GM10847 (cell line): Measurements from ENCODE around the gene PHACTR1.

Experiments
- POLR2A ChIP-seq: IDR thresholded peaks from 2 replicates; pipeline ENCODE4 v1.6.1; 2011; ENCODE audit not compliant: insufficient read length; ENCODE audit errors: extremely low read depth

The PHACTR1 gene

DNA sequence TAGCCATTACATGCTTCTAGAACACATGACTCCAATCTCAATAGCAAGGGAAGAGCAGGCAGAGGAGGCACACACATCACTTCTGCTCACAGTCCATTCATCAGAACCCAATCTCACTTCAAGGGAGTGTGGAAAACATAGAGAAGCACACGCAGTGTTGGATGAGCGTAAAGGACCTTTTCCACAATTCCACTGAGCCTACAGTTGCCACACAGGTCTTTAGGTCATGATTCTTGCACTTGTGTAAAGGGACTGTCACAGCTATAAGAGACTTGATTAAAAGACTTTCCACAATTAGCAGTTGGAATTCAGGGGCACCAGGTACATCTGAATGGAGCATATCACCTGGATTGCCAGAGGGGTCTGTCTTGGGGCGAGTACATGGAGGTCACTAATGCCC is 525.6 kb downstream of the PHACTR1 start:
- TF ChIP-seq POLR2A, result no peak

DNA sequence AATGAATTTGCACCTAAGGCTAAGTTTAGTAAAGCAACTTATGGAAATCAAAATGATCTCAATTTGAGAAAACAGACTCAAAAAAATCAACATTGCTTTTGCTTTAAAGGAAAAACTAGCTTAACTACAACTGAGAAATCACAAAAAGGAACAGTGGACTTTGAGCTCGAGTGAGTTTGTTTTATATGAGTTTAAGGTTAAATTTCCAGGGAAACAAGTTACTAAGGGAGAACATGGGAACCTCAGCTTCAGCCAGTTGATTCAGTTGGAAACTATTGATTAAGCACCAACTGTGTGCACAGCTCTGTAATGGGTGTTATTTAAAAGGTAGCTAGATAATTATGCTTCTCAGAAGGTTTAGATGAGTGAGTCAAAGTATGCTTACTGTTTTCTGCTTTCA is 526.0 kb downstream of the PHACTR1 start:
- no peak for TF ChIP-seq POLR2A

DNA sequence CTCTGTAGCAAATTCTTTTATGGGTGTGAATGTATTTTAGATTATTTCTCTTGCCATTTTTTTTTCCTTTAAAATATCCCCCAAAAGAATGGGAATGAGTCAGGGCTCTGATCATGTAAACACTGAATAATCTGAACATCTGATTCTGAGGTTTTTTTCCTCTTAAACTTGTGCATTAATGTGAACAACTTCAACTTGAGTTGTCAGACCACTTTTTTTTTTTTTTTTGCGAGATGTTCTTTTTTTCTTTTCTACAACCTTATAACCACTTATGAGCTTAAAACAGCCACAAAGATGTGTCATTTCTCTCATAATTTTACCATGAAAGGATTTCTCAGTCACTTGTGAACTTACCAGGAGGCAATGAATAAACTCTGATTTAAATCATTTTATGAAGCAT is 526.5 kb downstream of the PHACTR1 start:
- TF ChIP-seq POLR2A, result no peak

DNA sequence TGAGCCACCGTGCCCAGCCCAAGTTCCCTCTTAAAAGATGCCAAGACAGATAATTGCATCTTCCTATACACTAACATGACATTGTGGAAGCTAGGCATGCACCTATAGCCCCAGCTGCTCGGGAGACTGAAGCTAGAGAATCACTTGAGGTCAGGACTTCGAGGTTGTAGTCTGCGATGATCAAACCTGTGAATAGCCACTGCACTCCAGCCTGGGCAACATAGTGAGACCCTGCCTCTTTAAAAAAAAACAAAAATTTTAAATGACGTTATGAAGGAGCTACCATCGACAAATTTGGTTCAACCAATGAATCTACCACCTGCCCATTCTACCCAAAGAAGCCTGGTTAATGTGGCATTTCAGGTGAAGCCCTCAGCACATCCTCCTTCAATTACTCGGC is 531.1 kb downstream of the PHACTR1 start:
- TF ChIP-seq POLR2A, result no peak

DNA sequence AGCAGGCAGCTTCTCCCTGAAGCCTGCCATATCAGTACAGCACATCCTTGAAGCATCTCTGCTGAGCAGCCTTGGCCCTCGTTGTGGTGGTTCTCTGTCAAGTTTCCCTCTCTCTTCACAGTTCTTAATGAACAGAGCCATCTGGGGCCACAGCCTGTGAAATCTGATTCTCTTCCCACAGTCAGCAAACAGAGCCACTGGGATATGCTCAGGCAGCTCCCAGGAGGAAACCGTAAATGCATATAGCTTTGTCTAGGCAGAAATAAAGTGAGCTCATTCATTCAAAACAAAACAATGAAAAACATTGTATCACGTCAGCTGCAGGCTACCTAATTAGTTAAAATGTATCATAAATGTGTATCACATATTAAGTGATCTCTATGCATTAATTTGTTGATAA is 531.5 kb downstream of the PHACTR1 start:
- no peak for TF ChIP-seq POLR2A

DNA sequence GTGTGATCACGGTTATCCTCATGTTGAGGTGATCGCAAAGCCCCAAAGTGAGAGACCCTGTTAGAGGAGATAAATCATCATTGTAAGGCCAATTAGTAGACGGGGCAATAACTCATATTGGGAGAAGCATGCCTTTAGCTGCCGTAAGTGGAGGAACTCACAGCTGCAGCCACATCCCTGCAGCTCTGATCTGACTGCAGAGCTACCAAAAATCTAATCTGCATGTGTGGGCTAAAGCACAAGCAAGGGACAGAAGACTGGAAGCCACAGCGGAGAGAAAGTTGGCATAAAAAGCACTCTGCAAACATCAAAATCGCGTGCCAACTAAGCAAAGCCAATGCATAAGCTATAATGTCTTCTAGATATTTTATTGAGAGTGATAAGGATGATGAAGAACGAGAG is 532.0 kb downstream of the PHACTR1 start:
- TF ChIP-seq POLR2A, result no peak

DNA sequence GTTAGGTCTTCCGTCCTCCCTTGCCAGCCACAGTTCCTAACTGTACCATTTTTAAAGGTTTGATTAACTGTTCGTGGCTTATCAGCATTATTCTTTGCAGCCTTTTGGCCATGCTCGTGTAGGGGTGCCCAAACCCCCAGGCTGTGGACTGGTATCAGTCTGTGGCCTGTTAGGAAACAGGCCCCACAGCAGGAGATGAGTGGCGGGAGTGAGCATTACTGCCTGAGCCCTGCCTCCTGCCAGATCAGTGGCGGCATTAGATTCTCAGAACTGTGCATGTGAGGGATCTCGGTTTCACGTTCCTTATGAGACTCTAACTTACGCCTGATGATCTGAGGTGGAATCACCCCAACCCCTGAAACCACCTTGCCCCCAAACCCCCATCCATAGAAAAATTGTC is 532.4 kb downstream of the PHACTR1 start:
- TF ChIP-seq POLR2A, result no peak

DNA sequence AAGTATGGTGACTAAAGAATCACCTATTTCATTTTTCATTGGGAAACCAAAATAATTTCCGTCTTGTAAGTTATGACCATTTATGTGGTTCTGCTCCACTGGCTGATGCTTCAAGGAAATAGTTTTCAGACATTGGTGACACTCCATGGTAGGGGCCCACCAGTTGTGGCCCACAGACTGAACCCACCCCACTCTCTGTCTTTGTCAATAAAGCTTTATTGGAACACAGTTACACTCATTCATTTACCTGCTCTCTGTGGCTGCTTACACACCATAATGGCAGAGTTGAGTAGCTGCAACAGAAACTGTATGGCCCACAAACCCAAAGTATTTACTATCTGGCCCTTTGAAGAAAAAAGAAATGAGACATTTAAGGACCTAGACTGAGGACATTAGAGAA is 533.2 kb downstream of the PHACTR1 start:
- TF ChIP-seq POLR2A, result no peak

DNA sequence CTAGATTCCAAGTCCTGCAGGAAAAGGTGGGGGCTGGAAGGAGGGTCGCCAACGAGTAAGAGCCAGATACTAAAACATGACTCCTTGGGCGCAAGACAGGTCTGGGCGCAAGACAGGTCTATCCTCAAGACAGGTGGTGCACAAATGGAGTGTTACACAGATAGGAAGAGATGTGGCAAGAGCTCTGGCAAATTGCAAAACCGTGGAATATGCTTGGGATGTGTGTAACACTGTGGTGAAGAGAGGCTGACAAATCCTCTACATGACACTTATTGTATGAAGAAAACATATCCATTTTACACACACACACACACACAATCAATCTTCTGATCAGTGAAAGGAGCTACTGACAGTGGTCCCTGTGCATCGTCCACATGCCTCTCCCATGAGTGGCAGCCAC is 534.1 kb downstream of the PHACTR1 start:
- TF ChIP-seq POLR2A, result no peak

DNA sequence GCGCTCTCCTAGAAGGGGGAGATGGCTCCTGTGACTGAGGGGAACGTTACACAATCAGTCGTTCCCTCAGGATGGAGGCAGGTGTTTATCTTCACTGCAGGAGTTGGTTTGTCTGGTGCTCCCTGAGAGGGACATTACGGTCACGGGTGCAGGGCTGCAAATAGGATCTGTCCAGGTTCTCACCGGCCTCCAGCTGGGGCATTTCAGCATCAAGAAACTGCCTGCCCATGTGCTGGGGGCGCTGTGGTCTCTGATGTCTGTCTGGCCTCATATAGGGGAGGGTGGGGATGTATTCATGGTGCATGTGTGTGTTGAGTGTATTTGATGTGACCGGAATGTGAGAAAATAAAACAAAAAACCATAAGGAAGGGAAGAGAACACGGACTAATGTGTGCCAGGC is 534.7 kb downstream of the PHACTR1 start:
- no peak for TF ChIP-seq POLR2A

DNA sequence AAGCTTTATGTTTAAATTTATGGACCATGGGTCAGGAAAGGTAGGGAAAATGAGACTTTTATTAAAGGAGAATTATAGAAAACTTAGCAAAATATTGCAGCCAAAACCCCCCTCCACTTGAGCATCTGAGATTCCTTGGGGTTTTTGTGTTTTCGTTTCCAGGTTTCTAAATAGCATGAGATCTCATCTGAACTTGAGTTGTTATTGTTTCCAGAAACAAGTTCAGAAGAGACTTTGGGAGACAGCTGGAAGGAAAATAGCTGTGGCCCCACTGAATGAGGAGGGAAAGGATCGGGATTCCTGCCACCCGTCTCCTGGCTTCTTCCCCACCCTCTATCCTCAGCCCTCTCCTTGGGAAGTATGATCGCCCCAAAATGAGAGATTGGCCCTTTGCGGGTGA is 536.2 kb downstream of the PHACTR1 start:
- no peak for TF ChIP-seq POLR2A

DNA sequence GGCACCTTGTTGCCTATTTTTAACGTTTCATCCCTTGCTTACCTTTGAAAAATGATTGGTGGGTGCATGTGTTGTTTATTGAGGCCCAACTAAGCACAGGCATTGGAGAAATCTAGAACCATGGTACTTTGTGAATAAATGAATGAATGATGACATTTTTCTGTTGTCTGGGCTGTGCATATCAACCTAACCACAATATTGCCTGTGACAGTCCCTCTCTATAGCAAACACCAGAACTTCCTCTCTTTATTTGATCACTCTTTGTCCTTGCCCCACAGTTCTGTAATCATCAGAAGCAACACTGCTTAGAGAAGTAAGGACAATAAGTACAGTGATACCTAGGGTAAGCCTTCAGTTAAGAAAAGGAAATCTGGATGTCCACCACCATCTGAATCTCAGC is 536.7 kb downstream of the PHACTR1 start:
- no peak for TF ChIP-seq POLR2A

DNA sequence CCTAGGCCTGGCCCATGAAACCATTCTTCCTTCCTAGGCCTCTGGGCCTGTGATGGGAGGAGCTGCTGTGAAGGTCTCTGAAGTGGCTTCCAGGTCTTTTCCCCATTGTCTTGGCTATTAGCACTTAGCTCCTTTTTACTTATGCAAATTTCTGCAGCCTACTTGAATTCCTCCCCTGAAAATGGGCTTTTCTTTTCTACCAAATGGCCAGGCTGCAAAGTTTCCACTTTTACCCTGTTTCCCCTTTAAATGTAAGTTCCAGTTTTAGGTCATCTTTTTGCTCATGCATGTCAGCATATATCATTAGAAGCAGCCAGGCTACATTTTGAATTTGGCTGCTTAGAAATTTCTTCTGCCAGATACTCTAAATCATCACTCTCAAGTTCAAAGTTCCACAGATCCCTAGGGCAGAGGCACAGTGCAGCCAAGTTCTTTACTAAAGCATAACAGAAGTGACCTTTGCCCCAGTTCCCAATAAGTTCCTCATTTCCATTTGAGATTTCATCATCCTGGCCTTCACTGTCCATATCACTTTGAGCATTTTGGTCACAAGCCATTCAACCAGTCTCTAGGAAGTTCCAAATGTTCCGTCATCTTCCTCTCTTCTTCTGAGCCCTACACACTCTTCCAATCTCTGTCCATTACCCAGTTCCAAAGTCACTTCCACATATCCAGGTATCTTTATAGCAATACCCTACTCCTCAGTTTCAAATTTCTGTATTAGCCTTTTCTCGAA is 539.9 kb downstream of the PHACTR1 start:
- TF ChIP-seq POLR2A, result no peak

DNA sequence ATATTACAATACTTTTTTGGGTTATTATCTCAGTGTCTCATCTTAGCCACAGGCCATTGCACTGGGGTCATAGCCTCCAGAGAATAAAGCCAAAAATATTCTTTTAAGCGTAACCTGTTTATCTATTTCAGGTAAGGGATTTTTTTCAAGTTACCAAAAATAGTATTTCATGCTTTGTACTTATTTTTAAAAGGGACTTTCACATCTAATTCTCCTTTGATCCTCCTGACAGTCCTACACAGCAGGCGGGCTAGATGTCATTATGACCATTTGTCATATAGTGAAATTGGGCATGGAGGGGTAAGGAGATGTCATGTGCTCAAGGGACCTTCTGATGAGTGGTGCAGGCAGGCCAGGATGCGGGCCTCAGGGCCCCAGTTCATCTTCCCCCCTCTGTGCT is 542.8 kb downstream of the PHACTR1 start:
- TF ChIP-seq POLR2A, result no peak

DNA sequence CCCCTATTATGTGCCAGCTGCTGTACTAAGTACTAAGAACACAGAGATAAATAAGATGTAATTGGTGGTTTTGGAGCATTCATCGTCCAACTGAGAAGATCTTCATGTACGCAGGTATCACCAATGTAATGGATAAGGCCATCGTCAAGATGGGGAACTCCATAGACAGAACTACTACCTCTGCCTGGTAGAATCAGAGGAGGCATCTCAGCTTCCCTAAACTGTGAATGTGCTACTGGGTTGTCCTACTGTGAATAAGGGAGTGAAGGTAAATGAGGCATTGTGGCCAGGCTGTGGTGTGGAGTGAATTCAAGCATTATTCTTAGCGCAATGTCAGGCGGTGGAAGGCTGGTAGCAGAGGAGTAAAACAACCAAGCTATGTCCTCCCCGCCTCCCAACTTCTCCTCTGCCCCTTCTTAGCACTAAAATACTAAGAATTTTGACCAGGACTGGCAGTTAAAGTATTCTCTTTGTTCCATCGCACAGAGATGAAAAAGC is 543.6 kb downstream of the PHACTR1 start:
- TF ChIP-seq POLR2A, result no peak

DNA sequence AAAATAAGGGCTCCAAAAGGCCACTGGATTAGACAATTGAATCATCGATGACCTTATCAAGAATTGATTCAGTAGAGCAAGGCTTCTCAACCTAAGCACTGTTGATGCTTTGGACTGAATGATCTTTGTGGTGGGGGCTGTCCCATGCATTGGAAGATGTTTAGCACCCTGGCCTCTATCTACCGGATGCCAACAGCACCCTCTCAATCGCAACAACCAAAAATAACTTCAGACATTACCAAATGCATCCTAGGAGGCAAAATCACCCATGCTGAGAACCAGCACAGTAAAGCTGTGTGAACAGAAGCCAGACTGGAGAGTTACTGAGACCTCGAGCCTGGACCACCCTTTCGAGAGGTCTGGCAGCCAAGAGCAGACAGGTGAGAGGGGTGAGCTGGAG is 544.3 kb downstream of the PHACTR1 start:
- TF ChIP-seq POLR2A, result no peak

DNA sequence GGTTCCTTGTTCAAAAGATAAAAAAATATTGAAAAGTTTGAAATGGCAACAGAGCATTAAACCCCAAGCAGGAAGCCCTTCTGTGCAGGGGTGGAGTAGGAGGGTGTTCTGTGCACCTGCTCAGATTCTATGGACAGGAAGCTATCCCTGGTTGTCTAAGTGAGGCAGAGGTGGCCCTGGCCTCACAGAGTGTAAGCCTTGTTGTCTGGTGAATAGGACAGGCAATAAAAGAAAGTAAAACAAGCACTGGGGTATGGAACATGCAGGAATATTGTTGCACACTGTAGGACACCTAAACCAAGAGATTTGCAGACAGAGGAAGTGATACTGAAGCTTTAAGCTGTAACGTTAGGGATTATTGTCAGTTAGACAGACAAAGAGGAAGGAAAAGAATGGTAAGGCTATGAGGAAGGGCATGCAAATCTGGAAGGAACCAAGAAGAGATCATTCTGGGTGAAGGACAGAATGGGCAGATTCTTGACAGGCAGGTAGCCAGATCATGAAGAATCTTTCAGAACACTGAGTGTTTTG is 545.0 kb downstream of the PHACTR1 start:
- no peak for TF ChIP-seq POLR2A
